HK-2 (cell line): ENCODE measurements around the gene MYORG.

Source experiments
- DNase-seq: peaks from one replicate; pipeline ENCODE4 v3.0.0-alpha.2; 2018; ENCODE audit not compliant: unreplicated experiment

MYORG gene

DNA sequence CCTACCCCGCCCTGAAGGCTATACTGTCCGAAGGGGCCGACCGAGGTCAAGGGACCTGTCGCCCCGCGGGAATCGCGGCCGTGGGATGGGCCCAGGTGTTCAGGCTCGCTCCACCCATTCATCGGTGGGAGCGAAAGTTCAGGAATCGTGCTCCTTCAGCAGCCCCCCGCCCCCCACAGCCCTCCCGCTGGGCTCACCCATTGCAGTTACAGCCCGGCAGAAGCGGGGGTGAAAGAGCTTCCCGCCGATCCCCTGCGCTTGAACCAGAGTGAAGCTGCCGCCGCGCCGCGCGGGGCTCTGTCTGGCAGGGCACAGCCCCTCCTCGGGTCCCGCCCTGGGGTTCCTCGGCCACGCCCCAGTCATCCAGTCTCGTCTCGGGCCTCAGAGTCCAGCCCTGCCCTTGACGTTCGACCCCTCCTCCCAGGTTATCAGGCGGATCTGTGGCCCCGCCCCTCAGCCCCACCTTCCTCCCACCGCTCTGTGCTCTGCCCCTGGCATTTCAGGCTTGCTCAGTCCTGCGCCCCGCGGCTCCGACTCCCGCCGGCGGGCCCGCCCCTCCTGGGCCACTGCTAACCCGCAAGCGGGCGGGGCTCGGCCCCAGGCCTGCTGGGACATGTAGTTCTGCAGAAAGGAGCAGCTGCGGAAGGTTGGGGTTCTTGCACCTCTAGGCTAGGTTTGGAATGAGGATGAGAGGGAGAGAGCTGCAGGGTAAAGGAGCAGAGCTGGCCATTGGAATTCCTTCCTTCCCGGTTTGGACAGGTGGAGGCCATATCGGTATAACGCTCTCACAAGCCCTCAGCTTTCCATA is at the start of gene MYORG:
MYORG (minus strand) TSS at position 303 of the 808 bp plus-strand sequence. CDS start 3,955 bp downstream, outside the sequence.
- DNase-seq = peak; percentile 95

DNA sequence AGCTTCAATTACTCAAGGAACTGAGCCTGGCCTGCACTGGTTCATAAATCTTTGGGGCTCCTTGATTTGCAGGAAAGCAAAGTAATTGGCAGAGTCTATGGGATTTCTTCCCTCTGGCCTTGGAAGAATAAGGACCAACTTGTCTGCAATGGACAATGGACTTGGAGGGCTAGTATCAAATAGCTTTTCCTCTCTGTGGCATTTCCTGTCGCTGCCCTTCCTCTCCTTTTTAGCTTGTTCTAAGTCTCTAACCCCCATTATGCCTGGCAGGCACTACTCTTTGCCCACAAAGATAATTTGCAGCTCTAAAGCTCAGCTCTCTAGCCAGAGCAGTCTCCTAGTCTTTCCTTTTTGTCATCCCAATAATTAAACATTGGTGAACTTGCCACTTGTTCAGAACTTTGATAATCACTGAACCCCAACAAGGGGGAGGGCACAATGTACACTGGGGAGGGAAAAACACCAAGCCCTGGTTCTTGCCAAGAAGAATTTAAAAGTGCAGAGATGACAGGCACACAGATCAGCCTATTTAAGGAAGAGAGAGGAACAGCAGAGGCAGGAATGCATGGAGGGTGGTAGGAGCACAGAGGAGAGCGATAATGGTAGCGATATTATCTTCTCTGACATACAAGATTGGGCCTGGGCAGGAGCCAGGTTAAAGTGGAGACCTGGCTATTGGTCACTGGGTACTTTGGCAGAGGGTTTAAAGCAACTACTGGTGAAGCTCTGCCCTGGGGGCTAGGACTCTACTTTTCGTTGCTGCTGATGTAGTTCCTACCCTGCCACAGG is 43.2 kb upstream of the MYORG start:
- DNase-seq = no peak

DNA sequence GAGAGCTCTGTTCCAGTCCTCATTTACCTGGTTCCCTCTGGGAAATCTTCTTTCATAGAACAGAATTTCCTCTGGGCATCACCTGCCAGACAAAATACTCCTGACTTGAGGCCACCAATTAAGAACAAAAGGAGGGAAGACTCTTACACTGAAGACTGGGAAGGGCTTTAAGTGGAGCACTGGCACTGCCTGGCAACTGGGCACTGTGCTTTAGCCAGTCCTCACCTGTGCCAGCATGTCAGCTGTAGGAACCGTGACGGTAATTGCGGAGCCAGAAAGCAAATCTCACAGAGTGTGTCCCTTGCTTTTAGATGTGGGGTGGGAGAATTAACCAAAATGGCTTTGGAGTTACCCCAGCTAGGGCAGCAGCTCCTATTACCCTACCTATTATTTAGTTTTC is 41.0 kb upstream of the MYORG start:
- DNase-seq = no peak

DNA sequence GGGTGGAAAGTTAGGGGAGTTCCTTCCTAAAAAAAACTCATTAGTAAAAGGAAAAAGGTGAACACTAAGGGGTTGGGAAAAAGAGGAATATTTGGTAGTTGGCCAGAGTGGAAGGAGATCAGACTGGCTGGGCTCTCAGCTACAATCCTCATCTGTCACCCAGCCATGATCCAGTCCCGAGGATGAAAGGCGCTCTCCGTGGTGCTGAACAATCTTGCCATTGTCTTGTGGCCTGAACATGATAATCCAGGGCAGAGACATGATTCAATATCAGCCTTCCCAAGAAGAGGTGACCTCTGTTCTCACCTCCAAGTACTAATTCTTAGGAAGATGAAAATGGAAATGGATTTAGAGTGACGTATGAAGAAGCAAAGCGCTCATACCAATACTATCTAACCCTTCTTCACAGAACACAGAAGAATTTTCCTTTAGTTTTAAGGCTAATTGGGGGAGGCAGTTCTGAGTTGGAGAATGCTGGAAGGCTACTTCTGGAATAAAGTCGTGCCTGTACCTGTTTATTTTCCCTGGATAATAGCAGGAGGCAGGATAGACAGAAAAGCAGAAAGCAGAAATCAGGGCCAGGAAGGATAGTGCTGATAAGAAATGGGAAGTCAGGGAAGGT is 36.6 kb upstream of the MYORG start:
- peak; percentile 22 for DNase-seq

DNA sequence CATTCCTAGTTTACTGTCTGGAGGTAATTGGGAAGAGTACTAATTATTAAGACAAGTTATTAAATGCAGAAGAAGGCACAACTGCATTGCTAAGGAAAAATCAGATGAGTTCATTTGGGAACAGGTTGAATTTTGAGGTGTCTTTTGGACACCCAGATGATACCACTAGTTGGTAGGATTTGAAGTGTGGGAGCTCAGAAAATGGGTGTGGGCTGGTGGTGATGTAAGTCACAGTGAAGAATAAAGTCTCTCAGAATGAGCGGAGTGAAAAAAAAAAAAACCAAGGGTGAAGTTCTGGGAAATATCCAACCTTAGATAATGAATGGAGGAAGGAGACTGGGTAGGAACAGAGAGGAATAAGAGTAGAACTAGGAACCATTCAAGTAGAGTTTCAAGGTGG is 35.6 kb upstream of the MYORG start:
- DNase-seq = no peak

DNA sequence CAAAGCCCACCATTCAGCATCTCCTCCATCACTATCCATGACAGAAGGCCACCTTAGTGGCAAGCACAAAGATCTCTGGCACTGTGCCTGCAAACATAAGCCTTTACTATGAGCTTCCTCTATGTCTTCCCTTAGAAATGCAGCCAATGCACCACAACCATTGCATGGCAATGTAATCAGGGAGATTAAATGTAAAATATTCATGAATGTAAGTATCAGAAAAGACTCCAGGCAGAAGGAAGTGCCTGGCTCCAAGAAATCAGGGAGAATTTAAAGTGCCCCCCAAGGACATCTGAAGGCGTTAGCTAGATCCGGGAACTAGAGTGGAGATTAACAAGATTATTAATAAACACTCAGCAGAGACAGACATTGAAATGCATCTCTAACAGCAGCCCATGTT is 32.5 kb upstream of the MYORG start:
- no peak for DNase-seq

DNA sequence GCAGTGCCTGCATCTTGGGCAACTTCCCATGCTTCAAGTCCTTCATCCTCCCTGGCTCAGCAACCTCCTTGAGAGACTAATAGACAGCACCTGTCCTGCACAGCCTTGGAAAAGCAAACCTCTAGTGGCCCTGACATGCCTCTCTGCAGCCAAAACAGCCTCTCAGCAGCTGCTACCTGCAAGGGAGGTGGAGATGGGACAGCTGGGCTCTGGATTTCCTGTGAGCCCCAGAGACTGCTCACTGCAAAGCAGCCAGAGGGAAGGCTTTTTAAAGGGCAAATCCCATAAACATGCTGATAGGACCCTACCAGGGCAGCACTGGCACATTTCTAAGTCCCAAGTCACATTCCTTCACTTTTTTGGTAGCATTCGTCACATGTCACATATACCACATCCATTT is 31.5 kb upstream of the MYORG start:
- DNase-seq = no peak

DNA sequence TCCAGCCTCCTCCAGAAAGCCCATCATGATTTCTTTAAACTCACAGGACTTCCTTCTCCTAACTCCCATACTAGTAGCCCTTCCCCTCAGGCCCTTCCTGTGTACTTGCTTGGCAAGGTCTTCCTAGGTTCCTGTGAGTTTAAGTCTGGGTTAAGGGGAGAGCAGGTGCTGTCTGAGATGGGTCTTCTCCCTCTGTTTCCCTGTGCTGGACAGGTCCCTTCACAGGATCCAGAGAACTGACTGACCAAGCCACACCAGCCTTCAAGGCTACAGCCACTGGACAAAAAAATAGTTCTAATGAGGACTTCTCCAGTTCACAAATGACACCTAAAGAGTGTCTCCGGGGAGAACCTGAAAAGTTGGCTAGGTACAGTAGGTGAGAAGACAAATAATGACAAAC is 29.5 kb upstream of the MYORG start:
- no peak for DNase-seq

DNA sequence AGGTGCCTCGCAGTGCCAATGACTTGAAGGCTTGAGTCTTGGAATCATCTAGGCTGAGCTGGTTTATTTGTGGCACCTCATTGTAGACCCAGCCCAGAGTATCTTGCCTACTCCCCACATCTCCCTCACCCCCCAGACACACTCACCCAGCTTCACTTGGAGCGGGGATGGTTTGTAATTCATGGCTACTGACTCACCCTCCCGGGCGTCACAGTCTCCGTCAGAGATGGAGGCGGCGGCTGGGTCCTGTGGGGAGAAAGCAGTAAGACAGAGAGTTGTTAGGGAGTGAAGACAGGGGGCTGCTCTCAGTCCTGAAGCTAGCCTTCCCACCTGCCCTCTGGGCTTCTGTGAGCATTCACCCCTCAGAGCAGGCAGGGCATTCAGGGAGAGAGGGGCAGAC is 29.0 kb upstream of the MYORG start:
- no peak for DNase-seq

DNA sequence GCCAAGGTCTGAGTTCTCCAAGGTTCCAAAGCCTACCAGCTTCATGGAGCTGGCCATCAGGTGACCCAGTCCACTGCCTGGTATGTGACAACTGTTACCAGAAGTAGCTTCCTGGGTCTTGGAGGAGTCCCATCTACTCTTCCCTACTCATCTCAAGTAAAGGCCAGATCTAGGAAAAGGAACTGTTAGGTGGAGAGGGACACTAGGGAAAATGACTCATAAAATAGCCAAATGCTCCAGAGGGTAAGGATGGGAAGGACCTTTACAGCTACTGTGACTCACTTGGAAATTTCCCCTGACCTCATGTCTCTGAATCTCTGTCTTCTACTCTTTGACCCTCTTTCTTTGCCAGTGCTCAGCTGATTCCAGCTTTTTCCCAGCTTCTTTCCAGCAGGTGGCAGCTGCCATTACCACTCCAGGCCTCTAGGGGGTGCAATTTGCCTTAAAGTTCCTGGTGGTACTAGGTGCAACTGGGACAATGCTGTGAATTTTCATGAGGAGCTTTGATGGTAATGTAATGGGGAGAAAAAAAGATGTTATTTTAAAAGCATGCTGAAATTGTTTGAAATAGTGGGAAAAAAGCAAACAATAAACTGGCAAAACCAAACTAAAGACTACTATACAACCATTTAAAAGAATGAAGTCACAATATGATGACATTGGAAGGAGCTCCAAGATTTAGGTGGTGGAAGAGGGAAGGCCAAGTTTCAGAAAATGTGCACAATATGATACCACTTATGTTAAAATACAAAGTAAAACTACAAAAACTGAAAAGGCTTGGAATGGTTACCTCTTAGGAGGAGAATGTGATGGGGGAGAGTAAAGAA is 27.1 kb upstream of the MYORG start:
- peak; percentile 63 for DNase-seq

DNA sequence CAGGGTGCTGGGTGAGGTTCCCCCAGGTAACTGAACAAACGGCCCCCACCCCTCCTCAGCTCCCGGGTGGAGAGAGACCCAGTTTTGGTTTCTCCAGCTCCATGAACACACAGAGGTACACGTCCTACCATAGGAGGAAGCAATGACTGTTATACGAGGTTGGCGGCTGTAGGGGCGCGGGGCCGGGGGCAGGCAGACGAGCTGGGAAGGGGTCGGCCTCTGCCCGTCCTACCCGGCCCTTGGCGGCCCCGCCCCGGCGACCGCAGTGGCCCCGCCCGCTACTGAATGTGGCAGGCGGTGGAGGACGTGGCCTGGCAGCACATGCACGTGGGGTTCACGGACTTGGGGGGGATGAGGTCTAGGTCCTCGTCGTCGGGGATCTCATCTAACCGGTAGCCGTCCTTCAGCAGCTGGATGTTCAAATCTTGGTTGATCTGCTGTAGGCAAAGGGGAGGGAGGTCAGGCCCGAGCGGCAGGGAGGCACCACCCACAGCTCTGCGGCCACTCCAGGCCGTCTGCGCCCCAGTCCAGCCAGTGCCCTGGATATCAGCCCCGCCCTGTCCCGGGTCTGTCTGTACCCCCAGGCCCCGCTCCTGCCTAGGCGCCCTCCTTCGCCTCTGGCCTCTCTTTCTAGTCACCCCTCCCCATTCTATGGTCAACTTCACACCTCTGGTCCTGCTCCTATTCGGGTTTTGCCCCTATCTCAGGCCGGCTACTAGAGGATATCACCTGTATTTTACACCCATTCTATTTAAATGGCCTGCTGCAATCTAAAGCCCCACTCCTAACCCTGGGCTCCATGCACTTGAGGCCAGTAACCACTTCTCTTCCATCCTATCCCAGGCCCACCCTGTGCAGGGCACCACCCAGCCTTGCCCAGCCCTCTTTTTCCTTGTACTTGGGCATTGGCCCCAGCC is 24.2 kb upstream of the MYORG start:
- DNase-seq = no peak

DNA sequence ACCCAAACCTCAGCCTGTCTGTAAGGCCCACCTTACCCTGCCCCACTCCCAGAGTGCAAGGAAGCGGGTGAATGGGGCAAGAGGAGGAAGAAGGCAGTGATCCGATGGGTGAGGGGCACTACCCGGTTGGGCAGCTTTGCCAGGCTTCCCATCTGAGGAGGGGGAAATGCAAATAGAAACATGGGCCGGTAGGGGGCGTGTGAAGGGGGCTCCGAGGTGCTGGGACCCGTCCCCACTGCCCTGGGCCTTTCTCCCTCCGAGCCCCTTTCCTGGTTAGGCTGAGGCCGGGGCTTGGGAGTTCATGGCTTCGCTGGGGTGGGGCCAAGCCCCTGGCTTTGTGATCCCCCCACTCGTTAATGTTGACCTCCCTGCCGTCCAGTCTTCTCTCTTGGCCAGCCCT is 23.6 kb upstream of the MYORG start:
- DNase-seq = no peak

DNA sequence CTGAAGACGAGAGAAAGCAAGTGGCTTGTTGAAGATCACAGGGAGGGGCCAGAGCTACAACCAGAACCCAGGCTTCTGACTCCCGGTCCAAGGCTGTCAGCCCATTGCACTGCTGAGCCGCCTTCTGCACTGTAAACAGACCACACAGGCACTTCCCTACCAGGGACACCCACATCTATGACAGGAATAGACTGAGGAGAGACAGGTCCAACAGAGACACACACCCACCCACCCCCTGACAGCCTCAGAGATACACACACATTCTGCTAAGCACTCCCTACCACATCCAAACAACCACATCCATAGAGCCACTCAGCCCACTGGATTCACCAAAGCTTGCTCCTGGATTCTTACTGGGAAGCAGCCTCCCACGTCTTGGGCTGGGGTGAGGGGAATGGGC is 23.0 kb upstream of the MYORG start:
- no peak for DNase-seq

DNA sequence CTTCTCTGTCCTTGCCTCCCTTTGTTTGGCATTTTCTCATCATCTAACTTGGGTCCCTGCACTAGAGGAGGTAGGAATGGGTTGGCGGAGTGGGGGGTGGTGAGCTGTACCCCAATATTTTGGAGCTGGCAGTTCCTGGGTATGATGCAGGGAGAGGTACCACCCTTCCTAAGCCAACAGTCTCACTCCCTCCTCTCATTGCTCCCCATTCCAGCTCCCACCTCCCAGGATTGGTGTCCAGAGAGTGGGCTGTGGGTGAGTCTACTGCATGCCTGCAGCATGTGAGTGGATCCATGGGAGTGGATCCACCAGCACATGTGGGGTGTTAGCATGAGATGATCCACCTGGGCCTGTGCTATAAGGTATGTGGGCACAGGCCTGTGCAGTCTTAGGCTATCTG is 22.2 kb upstream of the MYORG start:
- DNase-seq = no peak

DNA sequence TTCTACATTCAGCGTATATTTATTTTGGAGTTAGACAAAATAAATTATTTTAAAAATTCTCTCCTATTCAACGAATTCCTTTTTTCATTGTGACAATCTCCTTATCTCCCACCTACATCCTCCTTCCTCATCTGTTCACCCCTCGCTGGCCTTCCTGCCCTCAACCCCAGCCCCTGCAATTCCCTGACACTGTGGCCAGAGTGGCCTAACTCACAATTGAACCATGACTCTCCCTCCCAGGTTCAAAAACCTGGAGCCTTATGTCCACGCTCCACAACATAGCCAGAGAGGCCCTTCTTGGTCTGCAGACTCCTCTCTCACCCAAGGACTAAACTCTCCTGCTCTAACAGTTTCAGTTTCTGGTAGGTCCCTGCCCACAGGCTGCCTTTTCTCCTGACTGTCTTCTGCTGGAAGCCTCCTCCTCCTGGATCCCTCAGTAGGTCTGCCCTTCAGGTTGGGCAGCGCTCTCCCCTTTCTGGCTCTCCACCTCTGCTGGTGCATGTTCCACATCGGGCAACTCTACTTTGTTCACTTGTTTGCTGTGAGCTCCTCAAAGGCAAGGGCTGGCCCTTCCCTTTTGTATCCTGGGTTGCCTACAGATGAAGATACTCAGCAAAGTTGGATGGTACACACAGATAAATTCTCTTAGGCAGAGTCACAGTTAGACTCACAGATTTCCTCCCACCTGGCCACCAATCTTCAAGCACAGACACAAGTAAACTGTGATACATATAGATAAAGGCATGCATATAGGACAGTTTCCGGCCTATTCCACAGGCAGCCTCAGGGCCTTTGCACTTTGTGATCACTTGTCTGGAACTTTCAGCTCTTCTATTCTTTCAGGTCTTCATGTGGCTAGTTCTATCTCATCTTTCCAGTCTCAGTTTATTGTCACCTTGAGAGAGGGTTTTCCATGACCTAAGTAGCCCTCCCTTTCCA is 19.8 kb upstream of the MYORG start:
- DNase-seq = no peak

DNA sequence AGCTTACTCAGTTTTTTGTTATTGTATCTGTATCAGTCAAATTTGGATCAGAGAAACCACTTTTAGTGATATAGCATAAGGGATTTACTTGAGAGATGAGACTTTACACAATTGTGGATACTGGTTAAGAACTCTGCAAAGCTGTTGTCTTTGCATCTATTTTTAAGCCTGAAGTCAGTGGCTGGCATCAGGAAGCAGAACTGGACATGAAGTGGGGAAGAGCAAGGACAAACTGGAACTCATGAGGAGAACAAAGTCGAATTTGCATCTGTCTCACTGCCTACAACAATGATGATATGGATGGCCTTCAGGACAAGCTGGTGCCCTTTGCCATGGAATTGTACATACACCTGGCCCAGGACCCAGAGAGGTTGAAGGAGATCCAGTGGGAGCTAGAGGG is 15.8 kb upstream of the MYORG start:
- DNase-seq = no peak

DNA sequence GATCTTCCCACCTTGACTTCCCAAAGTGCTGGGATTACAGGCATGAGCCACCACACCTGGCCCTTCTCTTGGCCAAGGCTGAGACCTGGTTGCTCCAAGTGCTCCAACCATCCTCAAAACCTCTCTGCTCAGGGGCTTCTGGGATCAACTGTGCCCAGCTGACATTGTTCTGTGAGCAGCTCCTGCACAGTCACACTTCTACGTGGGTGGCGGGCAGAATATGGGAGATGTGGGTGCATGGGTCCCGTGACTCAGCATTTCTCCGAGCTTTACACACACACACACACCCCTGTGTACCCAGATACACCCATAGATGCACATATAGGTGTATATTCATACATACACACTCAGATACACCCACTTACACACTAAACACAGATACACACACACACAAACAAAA is 10.5 kb upstream of the MYORG start:
- no peak for DNase-seq

DNA sequence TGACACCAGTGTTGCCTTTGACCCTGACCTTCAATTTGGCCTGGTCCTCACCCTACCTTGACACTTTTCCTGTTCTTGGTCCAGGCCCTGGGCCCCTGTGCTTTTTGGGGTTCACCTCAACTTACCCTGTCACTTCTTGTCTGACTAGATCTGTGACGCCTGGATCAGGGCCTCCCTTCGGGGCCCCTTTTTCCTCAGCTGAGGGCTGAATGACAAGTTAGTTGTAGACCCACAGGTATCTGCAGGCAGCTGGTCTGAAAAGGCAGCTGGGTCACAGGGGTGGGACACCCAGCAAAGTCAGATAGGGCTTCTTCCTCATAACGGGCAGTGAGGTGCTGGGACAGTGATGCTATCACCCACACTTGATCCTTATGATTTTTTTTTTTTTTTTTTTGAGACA is 10.0 kb upstream of the MYORG start:
- DNase-seq = no peak

DNA sequence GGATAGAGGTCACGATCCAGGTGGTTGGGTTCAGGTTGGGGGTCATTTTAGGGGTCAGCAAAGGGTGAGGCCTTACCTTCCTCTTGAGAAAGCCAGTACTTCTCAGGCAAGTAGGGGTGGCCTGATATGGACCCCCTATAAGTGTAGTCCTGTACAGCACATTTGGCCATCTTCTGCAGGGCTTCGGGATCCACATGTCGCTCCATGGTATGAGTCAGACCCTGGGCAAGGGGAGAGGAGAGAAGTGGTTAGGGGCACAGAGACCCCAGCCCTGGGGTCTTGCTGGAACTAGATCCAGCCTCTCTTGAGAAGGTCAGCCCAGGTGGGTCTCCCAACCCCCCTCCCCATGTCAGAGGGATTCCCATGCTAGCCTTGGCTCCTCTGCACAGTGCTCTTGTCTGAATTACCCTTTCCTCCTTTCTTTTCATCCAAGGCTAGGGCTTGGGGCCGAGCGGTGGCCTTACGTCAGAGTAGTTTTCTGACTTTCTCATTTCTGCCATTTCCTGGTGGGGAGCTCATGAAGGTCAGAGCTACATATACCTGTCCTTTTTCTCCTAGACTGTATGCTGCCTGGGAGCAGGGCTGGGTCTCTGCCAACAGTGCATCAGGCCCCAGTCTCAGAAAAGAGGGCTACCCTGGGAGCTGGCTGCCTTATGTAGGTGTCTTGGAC is 9.0 kb upstream of the MYORG start:
- no peak for DNase-seq
